GM13977 (cell line): ENCODE data around the gene CCDC187.

Source experiments
- DNase-seq: peaks from one replicate; pipeline ENCODE4 v3.0.0; 2012; ENCODE audit warnings: low spot score
- in situ Hi-C: fragments of 300-500 bp; cut with MboI; formaldehyde crosslinking; loops from one replicate; pipeline ENCODE4 v1.12.0; 2022; ENCODE audit warnings: low sequenced_read_pairs, low pct_unique_long_range_greater_than_20kb, mixed read lengths, inconsistent platforms; ENCODE audit not compliant: unreplicated experiment
- TF ChIP-seq, protein P1 (sequence below): IDR thresholded peaks from 2 replicates; pipeline ENCODE4 v1.5.1; 2012; ENCODE audit warnings: mild to moderate bottlenecking, control low read depth; ENCODE audit not compliant: insufficient read depth; ENCODE audit errors: extremely low read depth, missing control alignments

The CCDC187 gene

DNA sequence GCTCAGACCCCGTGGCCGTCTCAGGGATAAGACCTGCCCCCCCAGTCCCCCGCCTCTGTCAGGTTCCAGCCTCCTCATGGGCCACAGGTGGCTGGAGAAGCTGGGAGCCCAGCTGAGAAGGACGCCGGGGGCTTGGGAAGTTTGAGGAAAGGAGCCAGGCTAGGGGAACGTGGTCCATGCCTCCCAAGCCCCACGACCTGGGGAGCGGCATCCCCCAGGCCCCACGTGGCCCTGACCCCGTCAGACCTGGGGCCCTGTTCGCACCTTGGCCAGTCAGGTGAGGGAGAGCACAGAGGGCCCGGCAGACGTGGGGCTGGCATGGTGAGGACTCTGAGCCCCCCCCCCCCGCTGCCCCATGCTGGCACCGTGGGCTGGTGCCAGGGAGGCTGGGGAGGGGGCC is 27.1 kb upstream of the CCDC187 start:
- in situ Hi-C loops: no loop called here
- TF ChIP-seq, protein P1, sequence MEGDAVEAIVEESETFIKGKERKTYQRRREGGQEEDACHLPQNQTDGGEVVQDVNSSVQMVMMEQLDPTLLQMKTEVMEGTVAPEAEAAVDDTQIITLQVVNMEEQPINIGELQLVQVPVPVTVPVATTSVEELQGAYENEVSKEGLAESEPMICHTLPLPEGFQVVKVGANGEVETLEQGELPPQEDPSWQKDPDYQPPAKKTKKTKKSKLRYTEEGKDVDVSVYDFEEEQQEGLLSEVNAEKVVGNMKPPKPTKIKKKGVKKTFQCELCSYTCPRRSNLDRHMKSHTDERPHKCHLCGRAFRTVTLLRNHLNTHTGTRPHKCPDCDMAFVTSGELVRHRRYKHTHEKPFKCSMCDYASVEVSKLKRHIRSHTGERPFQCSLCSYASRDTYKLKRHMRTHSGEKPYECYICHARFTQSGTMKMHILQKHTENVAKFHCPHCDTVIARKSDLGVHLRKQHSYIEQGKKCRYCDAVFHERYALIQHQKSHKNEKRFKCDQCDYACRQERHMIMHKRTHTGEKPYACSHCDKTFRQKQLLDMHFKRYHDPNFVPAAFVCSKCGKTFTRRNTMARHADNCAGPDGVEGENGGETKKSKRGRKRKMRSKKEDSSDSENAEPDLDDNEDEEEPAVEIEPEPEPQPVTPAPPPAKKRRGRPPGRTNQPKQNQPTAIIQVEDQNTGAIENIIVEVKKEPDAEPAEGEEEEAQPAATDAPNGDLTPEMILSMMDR: no peak
- no peak for DNase-seq

DNA sequence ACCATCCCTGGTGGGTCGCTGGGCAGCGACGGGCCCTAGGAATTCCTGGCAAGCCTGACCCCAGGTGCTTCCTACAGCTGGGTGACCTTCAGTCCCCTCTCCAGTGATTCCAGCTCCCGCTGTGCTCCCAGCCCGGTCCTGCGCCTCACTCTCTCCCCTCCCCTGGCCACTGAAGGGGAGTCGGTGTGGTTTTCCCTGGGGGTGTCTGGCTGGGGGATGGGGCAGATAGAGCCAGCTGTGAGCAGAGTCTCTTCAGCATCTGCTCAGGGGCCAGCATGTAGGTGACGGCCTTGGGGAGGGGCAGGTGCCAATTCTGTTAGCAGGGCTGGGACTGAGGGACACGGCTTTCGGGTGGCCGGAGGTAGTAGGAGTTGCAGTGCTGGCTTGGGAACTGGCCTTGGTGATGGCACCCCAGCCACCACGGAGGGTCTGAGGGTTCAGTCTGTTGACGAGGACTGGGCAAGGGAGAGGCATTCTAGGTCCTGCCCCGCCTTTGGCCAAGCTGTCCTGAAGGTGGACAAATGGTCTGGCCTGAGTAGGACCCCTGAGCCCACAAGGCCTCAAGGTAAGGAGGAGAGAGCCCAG is 26.6 kb upstream of the CCDC187 start:
- TF ChIP-seq, protein P1: no peak
- DNase-seq: no peak
- in situ Hi-C loops: no loop called here

DNA sequence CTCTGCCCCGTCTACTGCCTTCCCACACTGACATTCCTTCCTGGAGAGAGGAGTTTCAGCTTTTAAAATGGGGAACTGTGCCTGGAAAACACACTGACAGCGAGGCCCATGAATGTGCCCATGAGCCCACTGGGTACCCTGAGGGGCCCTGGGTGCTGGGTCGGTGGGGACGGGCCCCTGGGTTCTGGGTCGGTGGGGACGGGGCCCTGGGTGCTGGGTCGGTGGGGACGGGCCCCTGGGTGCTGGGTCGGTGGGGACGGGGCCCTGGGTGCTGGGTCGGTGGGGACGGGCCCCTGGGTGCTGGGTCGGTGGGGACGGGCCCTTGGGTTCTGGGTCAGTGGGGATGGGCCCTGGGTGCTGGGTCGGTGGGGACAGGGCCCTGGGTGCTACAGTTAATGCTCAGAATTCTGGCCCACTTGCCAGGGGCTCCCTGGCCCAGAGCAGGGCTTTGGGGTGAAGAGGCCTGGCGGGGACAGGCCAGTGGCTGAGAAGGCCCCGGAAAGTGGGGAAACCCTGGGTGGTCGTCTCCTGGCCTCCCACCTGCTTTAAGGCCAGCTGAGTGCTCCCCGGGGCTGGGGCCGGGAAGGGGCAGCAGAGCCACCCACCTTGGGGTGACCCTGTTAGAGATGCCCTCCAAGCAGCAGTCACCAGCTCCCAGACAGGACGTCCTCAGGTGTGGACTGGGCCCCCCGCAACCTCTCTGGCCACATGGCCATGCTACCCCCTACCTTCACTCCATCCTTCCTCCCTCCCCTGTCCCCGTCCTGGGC is 25.9 kb upstream of the CCDC187 start:
- in situ Hi-C loops: no loop called here
- DNase-seq: no peak
- TF ChIP-seq, protein P1: no peak

DNA sequence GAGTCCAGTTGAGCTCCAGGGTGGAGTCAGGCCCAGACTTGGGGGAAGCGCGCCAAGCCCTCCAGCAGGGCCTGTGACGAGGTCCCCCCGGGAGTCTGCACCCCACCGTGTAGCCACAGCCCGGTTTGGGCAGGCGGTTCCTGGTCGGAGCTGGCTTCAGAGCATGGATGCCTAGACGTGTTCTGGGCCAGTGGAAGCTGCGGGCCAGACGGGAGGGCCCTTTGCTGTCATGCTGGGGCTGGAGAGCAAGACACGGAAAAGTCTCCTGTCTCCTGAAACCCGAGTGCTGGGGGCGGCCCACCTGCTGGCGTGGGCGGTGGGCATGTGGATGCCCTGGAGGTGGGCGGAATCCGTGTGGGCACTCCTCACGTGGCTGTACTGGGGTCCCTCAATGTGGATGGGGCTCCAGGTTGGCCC is 25.3 kb upstream of the CCDC187 start:
- no peak for DNase-seq
- in situ Hi-C loops: no loop called here
- TF ChIP-seq, protein P1: no peak

DNA sequence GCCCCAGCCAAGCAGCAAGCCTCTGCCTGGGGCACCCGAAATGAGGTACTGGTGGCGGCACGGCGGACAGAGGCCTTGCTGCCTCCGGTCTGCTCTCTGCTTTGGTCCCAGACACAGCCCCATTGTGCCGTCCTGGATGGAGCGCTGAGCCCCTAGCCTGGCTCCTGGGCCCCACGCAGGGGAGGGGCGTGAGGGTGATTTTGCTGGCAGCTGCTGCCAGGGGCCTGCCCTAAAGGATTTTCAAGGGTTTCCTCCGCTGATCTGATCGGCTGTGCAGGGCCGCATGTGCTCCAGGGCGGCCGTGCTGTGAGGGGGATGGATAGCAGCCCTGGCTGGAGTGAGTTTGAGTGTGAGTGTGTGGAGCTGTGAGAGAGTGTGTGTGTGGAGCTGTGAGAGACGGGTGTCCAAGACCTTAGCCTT is 24.7 kb upstream of the CCDC187 start:
- peak; percentile 59 for DNase-seq
- TF ChIP-seq, protein P1: no peak
- in situ Hi-C loops: no loop called here

DNA sequence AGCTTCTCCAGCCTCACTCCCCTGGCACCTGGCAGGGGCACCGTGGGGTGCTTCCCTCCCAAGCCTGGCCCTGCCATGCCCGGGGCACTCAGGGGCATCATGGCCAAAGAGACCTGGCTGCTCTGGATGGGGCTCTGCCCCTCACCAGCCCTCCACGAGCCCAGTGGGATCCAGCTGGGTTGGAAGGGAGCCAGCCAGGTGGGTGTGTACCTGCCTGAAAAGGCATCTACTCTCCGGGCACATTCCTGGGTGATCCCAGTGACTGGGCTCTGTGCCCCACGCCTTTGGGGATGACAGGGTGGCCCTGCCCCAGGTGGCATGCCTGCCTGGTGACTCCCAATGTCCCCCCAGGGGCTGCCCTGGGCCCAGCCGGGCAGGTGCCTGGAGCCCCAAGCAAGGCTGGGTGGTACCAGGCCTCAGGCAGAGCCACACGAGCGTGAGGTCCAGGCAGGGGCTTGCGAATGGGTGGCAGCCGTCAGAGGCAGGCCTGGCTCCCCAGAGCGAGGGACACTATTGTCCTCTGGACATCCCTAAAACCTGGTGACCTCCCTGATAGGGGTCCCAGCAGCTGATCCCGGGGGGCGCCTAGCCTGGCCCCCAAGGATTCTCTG is 24.2 kb upstream of the CCDC187 start:
- TF ChIP-seq, protein P1: no peak
- in situ Hi-C loops: no loop called here
- no peak for DNase-seq
